Panc1 (cell line): Measurements from ENCODE around the gene RAI1. TPM values are rescaled to one million over a fixed set of nuclear protein-coding genes. Genes with fewer than 3 reads are reported as not detected.

Source experiments
- ATAC-seq: fragments of 200-7000 bp; cut with Tn5 transposase; 2 replicates; pipeline ENCODE4 v1.9.1; 2020; ENCODE audit warnings: mild to moderate bottlenecking, moderate library complexity
- BruUV-seq: library from RNA; stranded (reverse); fragments of 400-500 nt; replicated peaks from 2 replicates; lab custom pipeline; 2021; lab: Mats Ljungman, UMichigan
- CTCF ChIA-PET: fragments of 300-600 bp; sonication (Branson Sonifier 250); formaldehyde crosslinking; loops from one replicate; lab custom pipeline; 2022; ENCODE audit warnings: antibody characterized with exemption; lab: Charles Lee
- POLR2A ChIA-PET: fragments of 300-600 bp; sonication (Branson Sonifier 250); formaldehyde crosslinking; loops from one replicate; lab custom pipeline; 2022; ENCODE audit warnings: antibody characterized with exemption; lab: Charles Lee
- DNase-seq: peaks from one replicate; pipeline ENCODE4 v3.0.0-alpha.2; 2010; ENCODE audit warnings: low read depth, low spot score
- H3K27ac ChIP-seq: 2 replicates; pipeline ENCODE4 v1.5.1; 2011; ENCODE audit warnings: mild to moderate bottlenecking, low read length, inconsistent platforms
- H3K27me3 ChIP-seq: fragments of 200-500 bp; sonication (Bioruptor generic); 2 replicates; pipeline ENCODE4 v1.6.0; 2014; ENCODE audit warnings: low read length, inconsistent platforms; ENCODE audit not compliant: control insufficient read depth, insufficient read depth
- H3K36me3 ChIP-seq: fragments of 200-500 bp; sonication (Bioruptor generic); 2 replicates; pipeline ENCODE4 v1.5.1; 2014; ENCODE audit warnings: inconsistent platforms, mild to moderate bottlenecking, low read length, moderate library complexity; ENCODE audit not compliant: control insufficient read depth, insufficient read depth
- H3K4me1 ChIP-seq: 2 replicates; pipeline ENCODE4 v1.5.1; 2011; ENCODE audit warnings: inconsistent platforms, mild to moderate bottlenecking, low read length, moderate library complexity; ENCODE audit not compliant: control insufficient read depth, insufficient read depth
- H3K4me3 ChIP-seq, 2 experiments: 2 replicates each; pipeline ENCODE4 v1.5.1; 2011 to 2012; ENCODE audit warnings: low read depth in 2 of 2, low read length in 2 of 2, mild to moderate bottlenecking in 2 of 2, inconsistent platforms in 1 of 2, moderate library complexity in 1 of 2
- H3K9me3 ChIP-seq: fragments of 200-500 bp; sonication (Bioruptor generic); 2 replicates; pipeline ENCODE4 v1.5.1; 2014; ENCODE audit warnings: low read depth, mild to moderate bottlenecking, inconsistent platforms, low read length, moderate library complexity; ENCODE audit not compliant: control insufficient read depth, insufficient read depth
- POLR2AphosphoS5 ChIP-seq: IDR thresholded peaks from 2 replicates; pipeline ENCODE4 v1.6.1; 2012; ENCODE audit warnings: mild to moderate bottlenecking, low read depth, low read length, moderate library complexity
- SIN3A ChIP-seq: IDR thresholded peaks from 2 replicates; pipeline ENCODE4 v1.6.1; 2012; ENCODE audit warnings: low read depth, mild to moderate bottlenecking, low read length, moderate library complexity, borderline replicate concordance; ENCODE audit not compliant: insufficient read depth
- TCF7L2 ChIP-seq: IDR thresholded peaks from 2 replicates; pipeline ENCODE4 v1.6.1; 2011; ENCODE audit warnings: mild to moderate bottlenecking, low read depth, low read length, inconsistent platforms
- in situ Hi-C: cut with HindIII; loops from 2 replicates; pipeline ENCODE4 v1.10.0; 2016; ENCODE audit warnings: low sequenced_read_pairs, low pct_unique_long_range_greater_than_20kb
- intact Hi-C: fragments of 100-400 bp; cut with micrococcal nuclease; formaldehyde crosslinking; loops from one replicate; pipeline ENCODE4 v1.10.0; 2022; ENCODE audit not compliant: unreplicated experiment
- total RNA-seq: library from RNA; stranded (reverse); gene quantifications from one replicate; pipeline ENCODE4 v1.2.1, GENCODE V29; 2021; ENCODE audit not compliant: unreplicated experiment
- TF ChIP-seq, protein P1 (sequence below), 2 experiments: IDR thresholded peaks; 2 replicates each; pipeline ENCODE4 v1.6.1; 2011 to 2012; ENCODE audit warnings: low read depth in 2 of 2, control low read depth in 1 of 2, low read length in 1 of 2, mild to moderate bottlenecking in 1 of 2, moderate library complexity in 1 of 2; ENCODE audit not compliant: insufficient read depth in 1 of 2
- TF ChIP-seq, protein P2 (sequence below): fragments of 450-650 bp; IDR thresholded peaks from 2 replicates; pipeline ENCODE4 v1.5.1; 2017; ENCODE audit warnings: mild to moderate bottlenecking

The RAI1 gene
- total RNA-seq, 1 experiment from 2014 or later, result 51.0 TPM

DNA sequence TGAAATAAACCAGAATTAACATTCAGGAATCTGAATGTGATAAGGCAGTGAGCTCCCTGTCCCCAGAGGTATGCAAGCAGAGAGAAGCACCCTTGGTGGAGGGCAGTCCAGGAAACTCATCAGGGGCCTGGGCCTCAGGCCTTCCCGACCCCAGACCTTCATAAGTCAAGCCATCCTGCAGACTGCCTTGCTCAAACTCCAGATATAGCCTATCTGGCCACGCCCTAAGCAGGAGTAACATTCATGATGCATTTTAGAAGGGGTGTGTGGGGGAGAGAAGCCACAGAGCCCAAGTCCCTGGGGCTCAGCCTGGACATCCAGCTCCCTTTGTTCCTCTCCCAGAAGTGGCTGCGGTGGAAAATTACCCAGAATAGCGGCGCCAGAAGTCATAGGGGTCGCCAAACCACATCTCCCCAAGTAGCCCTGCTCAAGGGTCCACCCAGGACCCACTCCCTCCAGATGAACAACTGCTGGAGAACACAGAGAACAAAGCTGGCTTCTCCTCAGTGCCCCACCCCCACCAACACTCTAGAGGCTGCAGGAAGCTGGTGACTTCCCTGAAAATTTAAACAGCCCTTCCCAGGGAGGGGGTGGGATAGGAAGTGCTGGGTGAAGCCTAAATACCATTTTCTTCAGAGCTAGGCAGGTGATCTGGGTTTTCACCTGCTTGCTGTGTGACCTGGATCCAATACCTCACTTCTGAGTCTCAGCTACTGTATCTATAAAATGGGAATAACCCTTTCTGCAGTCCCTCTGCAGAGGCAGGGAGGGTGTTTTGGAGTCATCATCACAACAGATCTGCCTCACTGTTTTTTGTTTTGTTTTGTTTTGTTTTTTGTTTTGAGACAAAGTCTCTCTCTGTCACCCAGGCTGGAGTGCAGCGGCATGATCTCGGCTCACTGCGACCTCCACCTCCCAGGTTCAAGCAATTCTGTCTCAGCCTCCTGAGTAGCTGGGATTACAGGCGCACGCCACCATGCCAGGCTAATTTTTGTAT, 157.0 kb downstream of the RAI1 start:
- DNase-seq, result no peak
- no TSS peak for BruUV-seq
- Histone ChIP-seq H3K36me3 (no peaks in the 10 kb centered on the region), H3K4me1 (peaks cover 67% of the 10 kb centered on the region), H3K9me3 (no peaks in the 10 kb centered on the region), H3K27ac (peak overlapping the region; percentile 98), H3K4me3 (no peak overlapping the region), H3K27me3 (no peaks in the 10 kb centered on the region)
- intact Hi-C loops, result no loop called here
- no peak for ATAC-seq
- in situ Hi-C loops, result no loop called here
- ChIA-PET CTCF (no interaction called here), POLR2A (interaction anchor here (0.6 to 2.2 kb wide), 2 partner anchors 11 to 156 kb away, joined by 8 read pairs; no protein-coding TSS in a partner anchor)
- TF ChIP-seq TCF7L2, result no peak
- TF ChIP-seq POLR2AphosphoS5, result peak; percentile 57; the same call in 1 of the 2 replicates

DNA sequence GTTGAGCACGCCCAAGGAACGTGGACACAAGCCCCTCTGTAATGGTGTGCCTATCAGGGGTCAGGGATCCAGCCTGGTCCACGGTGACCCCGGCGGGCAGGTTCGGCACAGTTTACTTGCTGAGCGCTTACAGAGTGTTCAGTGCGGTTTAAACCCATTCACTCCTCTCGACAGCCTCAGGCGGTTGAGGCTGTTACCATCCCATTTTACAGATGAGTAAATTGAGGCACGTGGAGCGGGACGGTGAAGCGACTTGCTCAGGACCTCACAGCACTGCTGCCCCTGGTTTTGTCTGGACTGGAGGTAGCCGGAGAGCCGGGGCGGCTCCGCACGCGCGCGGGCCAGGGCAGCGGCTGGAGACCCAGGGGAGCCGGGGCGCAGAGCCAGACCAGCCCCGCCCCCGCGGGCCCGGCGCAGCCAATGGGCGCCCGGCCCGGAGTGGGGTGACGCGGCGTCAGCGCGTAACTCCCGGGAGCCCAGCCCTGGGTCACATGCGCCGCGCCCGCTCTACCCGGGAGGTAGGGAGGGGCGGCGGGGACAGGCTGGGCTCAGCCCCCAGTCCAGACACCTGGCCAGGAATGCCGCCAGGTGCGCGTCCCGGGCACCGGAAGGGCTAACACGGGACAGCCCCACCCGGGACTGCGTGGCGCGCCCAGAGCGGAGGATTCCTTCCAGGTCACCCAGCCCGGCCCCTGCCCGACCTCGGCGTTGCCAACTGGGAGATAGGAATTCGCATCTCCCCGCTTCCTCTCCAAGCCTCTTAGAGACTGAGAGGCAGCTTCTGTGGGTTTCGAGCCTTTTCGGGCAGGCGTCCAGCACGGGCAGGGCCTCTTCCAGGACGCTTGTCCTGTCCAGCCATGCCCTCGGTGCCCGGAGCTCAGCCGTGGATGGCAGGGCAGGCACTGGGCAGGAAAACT, 158.8 kb downstream of the RAI1 start:
- ChIA-PET CTCF (interaction anchor here (0.6 kb wide), 1 partner anchor 29 kb away, joined by 8 read pairs; no protein-coding TSS in a partner anchor), POLR2A (interaction anchor here (0.5 kb wide), 1 partner anchor 262 kb away, joined by 5 read pairs; no protein-coding TSS in a partner anchor)
- peak overlapping the region; percentile 98 for H3K27ac ChIP-seq
- in situ Hi-C loops, result no loop called here
- no TSS peak for BruUV-seq
- ATAC-seq, result peak; percentile 74
- no peaks in the 10 kb centered on the region for H3K27me3 ChIP-seq
- intact Hi-C loops, result no loop called here
- H3K4me3 ChIP-seq, result peak overlapping the region; percentile 36 to 46
- H3K4me1 ChIP-seq, result peaks cover 55% of the 10 kb centered on the region
- TF ChIP-seq, protein P1, sequence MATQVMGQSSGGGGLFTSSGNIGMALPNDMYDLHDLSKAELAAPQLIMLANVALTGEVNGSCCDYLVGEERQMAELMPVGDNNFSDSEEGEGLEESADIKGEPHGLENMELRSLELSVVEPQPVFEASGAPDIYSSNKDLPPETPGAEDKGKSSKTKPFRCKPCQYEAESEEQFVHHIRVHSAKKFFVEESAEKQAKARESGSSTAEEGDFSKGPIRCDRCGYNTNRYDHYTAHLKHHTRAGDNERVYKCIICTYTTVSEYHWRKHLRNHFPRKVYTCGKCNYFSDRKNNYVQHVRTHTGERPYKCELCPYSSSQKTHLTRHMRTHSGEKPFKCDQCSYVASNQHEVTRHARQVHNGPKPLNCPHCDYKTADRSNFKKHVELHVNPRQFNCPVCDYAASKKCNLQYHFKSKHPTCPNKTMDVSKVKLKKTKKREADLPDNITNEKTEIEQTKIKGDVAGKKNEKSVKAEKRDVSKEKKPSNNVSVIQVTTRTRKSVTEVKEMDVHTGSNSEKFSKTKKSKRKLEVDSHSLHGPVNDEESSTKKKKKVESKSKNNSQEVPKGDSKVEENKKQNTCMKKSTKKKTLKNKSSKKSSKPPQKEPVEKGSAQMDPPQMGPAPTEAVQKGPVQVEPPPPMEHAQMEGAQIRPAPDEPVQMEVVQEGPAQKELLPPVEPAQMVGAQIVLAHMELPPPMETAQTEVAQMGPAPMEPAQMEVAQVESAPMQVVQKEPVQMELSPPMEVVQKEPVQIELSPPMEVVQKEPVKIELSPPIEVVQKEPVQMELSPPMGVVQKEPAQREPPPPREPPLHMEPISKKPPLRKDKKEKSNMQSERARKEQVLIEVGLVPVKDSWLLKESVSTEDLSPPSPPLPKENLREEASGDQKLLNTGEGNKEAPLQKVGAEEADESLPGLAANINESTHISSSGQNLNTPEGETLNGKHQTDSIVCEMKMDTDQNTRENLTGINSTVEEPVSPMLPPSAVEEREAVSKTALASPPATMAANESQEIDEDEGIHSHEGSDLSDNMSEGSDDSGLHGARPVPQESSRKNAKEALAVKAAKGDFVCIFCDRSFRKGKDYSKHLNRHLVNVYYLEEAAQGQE (IDR thresholded peaks at IDR 0.05; ENCODE audit: insufficient read depth in 1 of 2, low read depth in 2 of 2, low read length in 1 of 2), result no peak
- TF ChIP-seq POLR2AphosphoS5 (peak; percentile 59; the same call in 1 of the 2 replicates), TCF7L2 (no peak), SIN3A (no peak)
- TF ChIP-seq, protein P2, sequence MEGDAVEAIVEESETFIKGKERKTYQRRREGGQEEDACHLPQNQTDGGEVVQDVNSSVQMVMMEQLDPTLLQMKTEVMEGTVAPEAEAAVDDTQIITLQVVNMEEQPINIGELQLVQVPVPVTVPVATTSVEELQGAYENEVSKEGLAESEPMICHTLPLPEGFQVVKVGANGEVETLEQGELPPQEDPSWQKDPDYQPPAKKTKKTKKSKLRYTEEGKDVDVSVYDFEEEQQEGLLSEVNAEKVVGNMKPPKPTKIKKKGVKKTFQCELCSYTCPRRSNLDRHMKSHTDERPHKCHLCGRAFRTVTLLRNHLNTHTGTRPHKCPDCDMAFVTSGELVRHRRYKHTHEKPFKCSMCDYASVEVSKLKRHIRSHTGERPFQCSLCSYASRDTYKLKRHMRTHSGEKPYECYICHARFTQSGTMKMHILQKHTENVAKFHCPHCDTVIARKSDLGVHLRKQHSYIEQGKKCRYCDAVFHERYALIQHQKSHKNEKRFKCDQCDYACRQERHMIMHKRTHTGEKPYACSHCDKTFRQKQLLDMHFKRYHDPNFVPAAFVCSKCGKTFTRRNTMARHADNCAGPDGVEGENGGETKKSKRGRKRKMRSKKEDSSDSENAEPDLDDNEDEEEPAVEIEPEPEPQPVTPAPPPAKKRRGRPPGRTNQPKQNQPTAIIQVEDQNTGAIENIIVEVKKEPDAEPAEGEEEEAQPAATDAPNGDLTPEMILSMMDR, result no peak
- no peak for DNase-seq
- no peaks in the 10 kb centered on the region for H3K9me3 ChIP-seq
- no peaks in the 10 kb centered on the region for H3K36me3 ChIP-seq
